Smooth muscle cell of the brain vasculature (primary cell): Measurements from ENCODE around the gene INO80E.

Experiments
- DNase-seq: peaks from one replicate; pipeline ENCODE4 v3.0.0-alpha.2; 2012; ENCODE audit warnings: low read depth, low spot score

INO80E gene

GRCh38 chr16:29975811-29976511, 20.1 kb upstream of the INO80E start:
- DNase-seq = no peak

- DNase-seq = no peak
Observed at GRCh38 chr16:29977063-29977825, 18.8 kb upstream of the INO80E start.

GRCh38 chr16:29978081-29978480, 18.0 kb upstream of the INO80E start:
- no peak for DNase-seq

- no peak for DNase-seq
Observed at GRCh38 chr16:29978564-29979270, 17.3 kb upstream of the INO80E start.

GRCh38 chr16:29982560-29983419, 13.3 kb upstream of the INO80E start:
- DNase-seq = no peak

GRCh38 chr16:29983420-29984136, 12.5 kb upstream of the INO80E start:
- DNase-seq = no peak

- DNase-seq = no peak
Observed at GRCh38 chr16:29984137-29984763, 11.8 kb upstream of the INO80E start.

- DNase-seq = no peak
Observed at GRCh38 chr16:29984764-29985147, 11.3 kb upstream of the INO80E start.

GRCh38 chr16:29985271-29985811, 10.7 kb upstream of the INO80E start:
- DNase-seq = no peak

GRCh38 chr16:29986231-29986630, 9.8 kb upstream of the INO80E start:
- DNase-seq = no peak

- DNase-seq = no peak
Observed at GRCh38 chr16:29986931-29987330, 9.1 kb upstream of the INO80E start.

GRCh38 chr16:29987371-29988085, 8.5 kb upstream of the INO80E start:
- no peak for DNase-seq

- DNase-seq = no peak
Observed at GRCh38 chr16:29988346-29989075, 7.5 kb upstream of the INO80E start.

GRCh38 chr16:29989111-29989858, 6.8 kb upstream of the INO80E start:
- no peak for DNase-seq

- no peak for DNase-seq
Observed at GRCh38 chr16:29990034-29990433, 6.0 kb upstream of the INO80E start.

- DNase-seq = no peak
Observed at GRCh38 chr16:29990883-29991570, 5.0 kb upstream of the INO80E start.

GRCh38 chr16:29991571-29991904, 4.5 kb upstream of the INO80E start:
- DNase-seq = no peak
